Measurements from ENCODE around the gene PCDHGA7. TPM values are rescaled to one million over a fixed set of nuclear protein-coding genes. Genes with fewer than 3 reads are reported as not detected.

The PCDHGA7 gene
- total RNA-seq, 2 experiments from 2014 or later = not detected

- Histone ChIP-seq H3K36me3 (ENCODE audit: insufficient read depth, low read length) (no peaks in the 10 kb centered on the region), H3K27me3 (ENCODE audit: control insufficient read depth in 1 of 2, insufficient read depth in 2 of 2, low read length in 2 of 2) (peaks cover 48 to 84% of the 10 kb centered on the region in 2 experiments), H3K4me1 (ENCODE audit: insufficient read depth, low read length) (peaks cover 9% of the 10 kb centered on the region), H3K9me3 (ENCODE audit: control insufficient read depth in 1 of 2, insufficient read depth in 1 of 2, low read length in 2 of 2) (peaks cover 27 to 47% of the 10 kb centered on the region in 2 experiments), H3K27ac (ENCODE audit: low read depth in 1 of 2, low read length in 2 of 2) (no peak overlapping the region), H3K4me3 (ENCODE audit: low read length) (no peak overlapping the region)
- Mint-ChIP-seq H3K27me3 (peaks cover 93% of the 10 kb centered on the region), H3K9me3 (peaks cover 20% of the 10 kb centered on the region), H3K27ac (no peak overlapping the region), H3K36me3 (ENCODE audit: low read depth) (peaks cover 28% of the 10 kb centered on the region), H3K4me1 (ENCODE audit: low read depth) (peaks cover 6% of the 10 kb centered on the region), H3K4me3 (no peak overlapping the region)
- TF ChIP-seq CTCF (IDR thresholded peaks at IDR 0.05) = no peak
- intact Hi-C loops (cut with DNase I, micrococcal nuclease) = no loop called here
- no peak for ATAC-seq (ENCODE audit: poor library complexity)
- ChIA-PET CTCF (interaction anchor here (1.3 kb wide), 1 partner anchor 208 kb away, joined by 3 read pairs; no protein-coding TSS in a partner anchor), POLR2A (no interaction called here)
- DNase-seq = no peak
Measured at GRCh38 chr5:141356133-141356532, 26.4 kb upstream of the PCDHGA7 start.

- no peak for DNase-seq
- POLR2A ChIA-PET = no interaction called here
- TF ChIP-seq CTCF (IDR thresholded peaks at IDR 0.05) = no peak
- Mint-ChIP-seq H3K36me3 (ENCODE audit: low read depth) (peaks cover 32% of the 10 kb centered on the region), H3K27ac (no peak overlapping the region), H3K4me1 (ENCODE audit: low read depth) (peaks cover 6% of the 10 kb centered on the region), H3K27me3 (peaks cover 94% of the 10 kb centered on the region), H3K9me3 (peaks cover 22% of the 10 kb centered on the region), H3K4me3 (no peak overlapping the region)
- Histone ChIP-seq H3K9me3 (ENCODE audit: control insufficient read depth in 1 of 2, insufficient read depth in 1 of 2, low read length in 2 of 2) (peaks cover 27 to 48% of the 10 kb centered on the region in 2 experiments), H3K4me3 (ENCODE audit: low read length) (no peak overlapping the region), H3K27ac (ENCODE audit: low read depth in 1 of 2, low read length in 2 of 2) (no peak overlapping the region), H3K27me3 (ENCODE audit: control insufficient read depth in 1 of 2, insufficient read depth in 2 of 2, low read length in 2 of 2) (peaks cover 46 to 83% of the 10 kb centered on the region in 2 experiments), H3K4me1 (ENCODE audit: insufficient read depth, low read length) (peaks cover 9% of the 10 kb centered on the region), H3K36me3 (ENCODE audit: insufficient read depth, low read length) (no peaks in the 10 kb centered on the region)
- no peak for ATAC-seq (ENCODE audit: poor library complexity)
- intact Hi-C loops (cut with DNase I, micrococcal nuclease) = no loop called here
- CTCF ChIA-PET = no interaction called here
Measured at GRCh38 chr5:141356950-141357349, 25.6 kb upstream of the PCDHGA7 start.

GRCh38 chr5:141359790-141360426, 22.6 kb upstream of the PCDHGA7 start, which contains the start of gene PCDHGB2:
Gene PCDHGB2, plus strand, starts transcription at chr5:141359994. Its CDS starts 142 bp downstream, at chr5:141360136.
- H3K27ac ChIP-seq (ENCODE audit: low read depth in 1 of 2, low read length in 2 of 2) = no peak within 1 kb of the TSS
- ChIA-PET POLR2A (no interaction called here), CTCF (interaction anchor here (0.9 to 1.5 kb wide), 2 partner anchors 10 to 204 kb away, joined by 3 to 6 read pairs; partner anchors contain the start of gene PCDHGB3)
- H3K27me3 Mint-ChIP-seq = peaks cover 91% of the 10 kb centered on the region
- peaks cover 28% of the 10 kb centered on the region for H3K9me3 Mint-ChIP-seq
- H3K4me1 Mint-ChIP-seq (ENCODE audit: low read depth) = peaks cover 6% of the 10 kb centered on the region
- H3K36me3 ChIP-seq (ENCODE audit: insufficient read depth, low read length) = no peaks in the 10 kb centered on the region
- peaks cover 8% of the 10 kb centered on the region for H3K4me1 ChIP-seq (ENCODE audit: insufficient read depth, low read length)
- peaks cover 42% of the 10 kb centered on the region for H3K36me3 Mint-ChIP-seq (ENCODE audit: low read depth)
- no peak for TF ChIP-seq CTCF (IDR thresholded peaks at IDR 0.05)
- H3K9me3 ChIP-seq (ENCODE audit: control insufficient read depth in 1 of 2, insufficient read depth in 1 of 2, low read length in 2 of 2) = peaks cover 44 to 52% of the 10 kb centered on the region in 2 experiments
- ATAC-seq (ENCODE audit: poor library complexity) = no peak
- intact Hi-C loops (cut with DNase I, micrococcal nuclease) = loop anchor here (10.0 kb wide), 2 partner anchors 55 to 135 kb away; partner anchors contain the start of genes PCDHB14 (in 1 of the 2), PCDHGA10 (in 1 of the 2) and PCDHGB7 (in 1 of the 2)
- no peak within 1 kb of the TSS for H3K27ac Mint-ChIP-seq
- peaks cover 55 to 88% of the 10 kb centered on the region in 2 experiments for H3K27me3 ChIP-seq (ENCODE audit: control insufficient read depth in 1 of 2, insufficient read depth in 2 of 2, low read length in 2 of 2)
- DNase-seq = peak in 3 of 14 experiments; percentile 48 to 58 (median 50)
- H3K4me3 Mint-ChIP-seq = peak within 1 kb of the TSS; percentile 81
- peak within 1 kb of the TSS; percentile 45 for H3K4me3 ChIP-seq (ENCODE audit: low read length)
